Endometrium (tissue), 2 donors: ENCODE data around the gene TAC3.
"Not testable (repeated sequence)": the region's sequence is repeated elsewhere in the genome, so short reads cannot be mapped to it uniquely, and the experiment has no call there.

Experiments
- FAIRE-seq: peaks from 2 replicates; lab custom pipeline; 2012; peaks lifted over from hg19 to GRCh38; lab: Jason Lieb, UNC
- donor health status: control.
- donor health status: control.

TAC3 gene

DNA sequence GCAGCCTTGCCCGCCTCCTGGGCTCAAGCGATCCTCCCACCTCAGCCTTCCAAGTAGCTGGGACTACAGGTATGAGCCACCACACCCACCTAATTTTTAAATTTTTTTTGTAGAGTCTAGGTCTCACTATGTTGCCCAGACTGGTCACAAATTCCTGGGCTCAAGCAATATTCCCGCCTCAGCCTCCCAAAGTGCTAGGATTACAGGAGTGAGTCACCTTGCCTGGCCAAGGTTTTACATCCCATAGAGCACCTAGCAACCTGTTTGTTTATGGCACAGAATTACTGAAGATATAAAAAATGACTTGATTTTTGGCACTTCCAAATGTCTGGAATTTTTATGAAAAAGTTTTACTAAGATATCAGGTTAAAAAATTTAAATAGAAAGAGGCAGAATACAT lies 17.1 kb upstream of the TAC3 start:
- no peak for FAIRE-seq

GRCh38 chr12:57031789-57032188 lies 15.5 kb upstream of the TAC3 start:
- FAIRE-seq, result no peak

DNA sequence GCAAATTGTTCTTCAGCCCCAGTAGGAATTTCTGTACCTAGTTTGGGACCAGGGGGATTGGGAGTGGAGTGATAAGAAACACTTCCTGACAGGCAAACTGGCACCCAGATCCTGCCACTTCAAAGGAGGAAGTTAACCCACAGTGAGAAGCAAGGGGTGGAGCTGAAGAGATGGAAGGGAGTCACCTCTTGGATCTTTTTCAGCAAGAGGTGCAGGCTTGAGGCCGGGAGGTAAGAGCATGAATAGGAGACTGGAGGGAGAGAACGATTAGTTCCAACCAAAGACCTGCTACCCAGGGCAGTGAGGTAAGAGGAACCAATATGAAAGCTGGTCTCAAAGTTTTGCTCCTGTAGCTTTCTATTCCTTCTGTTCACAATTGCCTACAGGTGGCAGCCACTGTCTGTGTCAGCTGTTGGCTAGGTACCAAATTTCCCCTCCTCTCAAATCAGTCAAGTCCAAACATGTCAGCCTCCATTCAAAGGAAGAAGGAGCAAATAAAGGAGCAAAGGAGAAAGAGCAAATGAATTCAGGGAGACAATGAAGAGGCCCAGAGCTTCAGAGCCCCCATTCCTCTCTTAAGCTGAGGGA lies 14.9 kb upstream of the TAC3 start:
- FAIRE-seq, result no peak

GRCh38 chr12:57029457-57029856 lies 13.1 kb upstream of the TAC3 start:
- FAIRE-seq, result no peak

DNA sequence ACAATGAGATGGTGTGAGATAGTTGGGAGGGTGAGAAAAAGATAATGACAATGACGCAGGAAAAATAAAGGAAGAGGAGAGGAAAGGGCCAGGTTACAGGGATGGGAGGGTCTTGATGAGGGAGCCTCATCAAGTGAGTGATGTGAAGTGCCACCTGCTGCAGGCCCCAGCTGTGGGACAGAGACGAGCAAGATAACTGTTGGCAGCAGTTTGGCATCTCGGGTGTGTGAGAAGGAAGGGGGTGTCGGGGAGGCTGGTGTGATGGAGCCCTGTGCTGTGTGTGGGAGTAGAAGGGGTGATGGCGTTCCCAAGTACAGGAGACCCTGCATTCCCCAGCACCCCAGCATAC lies 11.4 kb upstream of the TAC3 start:
- no peak for FAIRE-seq

DNA sequence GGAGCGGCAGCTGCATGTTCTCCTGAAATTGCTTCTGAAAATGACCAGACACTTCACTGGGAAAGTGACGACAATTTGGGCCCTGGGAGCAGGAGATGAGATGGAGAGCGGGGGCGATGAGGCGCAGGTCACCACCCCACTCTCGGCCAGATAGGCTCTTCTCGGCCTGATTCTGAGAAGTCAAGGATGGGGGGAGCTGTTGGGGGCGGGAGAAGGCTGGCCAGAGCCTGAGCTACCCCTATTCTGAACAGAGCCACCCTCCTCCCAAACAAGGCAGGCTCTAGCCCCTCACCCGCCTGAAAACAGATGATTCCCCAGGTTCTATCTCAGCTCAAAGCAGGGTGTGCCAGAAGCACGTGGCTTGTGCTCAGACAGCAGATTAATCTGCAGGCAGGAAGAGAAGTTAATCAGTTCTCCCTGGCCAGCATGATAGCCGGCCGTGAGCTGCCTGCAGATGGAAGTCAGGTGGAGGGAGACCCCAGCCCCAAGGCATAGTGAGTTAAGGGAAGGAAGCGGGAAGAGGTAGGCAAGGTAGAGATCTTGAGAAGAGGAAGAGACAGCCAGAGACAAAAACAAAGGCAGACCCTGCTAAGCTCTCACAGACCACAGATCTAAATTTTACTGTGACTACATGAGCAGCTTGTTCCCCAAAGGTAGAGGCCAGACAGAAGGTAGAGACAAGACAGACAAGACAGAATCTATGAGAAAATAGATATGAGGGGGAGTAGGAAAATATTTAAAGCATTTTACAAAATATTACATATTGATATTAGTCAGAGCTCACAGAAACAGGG lies 10.9 kb upstream of the TAC3 start:
- FAIRE-seq, result no peak

DNA sequence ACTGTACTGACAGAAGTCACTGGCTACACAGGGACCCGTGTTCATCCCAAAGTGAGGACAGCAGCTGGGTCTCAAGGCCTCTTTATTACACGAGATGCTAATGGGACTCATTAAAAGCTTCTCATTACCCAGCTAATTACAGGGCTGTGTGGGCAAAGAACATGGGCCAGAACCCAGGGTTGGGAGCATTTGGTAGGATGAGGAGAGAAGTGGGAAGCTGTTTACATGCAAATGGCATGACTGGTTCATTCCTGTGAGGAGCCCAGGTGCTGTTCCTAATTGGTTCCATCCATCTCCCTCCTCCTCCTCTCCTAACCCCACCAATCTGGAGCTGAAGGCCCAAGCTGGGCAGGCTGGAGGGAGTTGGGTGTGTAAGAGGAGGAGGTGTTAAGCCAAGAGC lies 8.9 kb upstream of the TAC3 start:
- FAIRE-seq, result no peak

DNA sequence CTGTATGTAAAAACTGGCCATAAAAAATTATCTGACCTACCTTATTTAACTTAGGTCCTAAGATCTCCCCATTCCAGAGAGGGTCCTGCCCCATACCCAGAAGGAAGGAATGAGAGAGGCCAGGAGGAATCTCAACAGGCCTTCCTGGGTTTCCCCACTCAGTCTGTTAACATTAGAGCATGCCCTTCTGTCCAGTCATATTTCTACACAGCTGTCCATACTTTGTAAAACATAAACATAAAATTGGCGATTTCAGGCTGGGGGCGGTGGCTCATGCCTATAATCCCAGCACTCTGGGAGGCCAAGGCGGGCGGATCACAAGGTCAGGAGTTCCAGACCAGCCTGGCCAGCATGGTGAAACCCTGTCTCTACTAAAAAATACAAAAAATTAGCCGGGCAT lies 6.0 kb upstream of the TAC3 start:
- not testable (repeated sequence) for FAIRE-seq

GRCh38 chr12:57019983-57020719 lies 3.8 kb upstream of the TAC3 start:
- no peak for FAIRE-seq

- no peak for FAIRE-seq
Measured at GRCh38 chr12:57018906-57019305, 2.6 kb upstream of the TAC3 start.

DNA sequence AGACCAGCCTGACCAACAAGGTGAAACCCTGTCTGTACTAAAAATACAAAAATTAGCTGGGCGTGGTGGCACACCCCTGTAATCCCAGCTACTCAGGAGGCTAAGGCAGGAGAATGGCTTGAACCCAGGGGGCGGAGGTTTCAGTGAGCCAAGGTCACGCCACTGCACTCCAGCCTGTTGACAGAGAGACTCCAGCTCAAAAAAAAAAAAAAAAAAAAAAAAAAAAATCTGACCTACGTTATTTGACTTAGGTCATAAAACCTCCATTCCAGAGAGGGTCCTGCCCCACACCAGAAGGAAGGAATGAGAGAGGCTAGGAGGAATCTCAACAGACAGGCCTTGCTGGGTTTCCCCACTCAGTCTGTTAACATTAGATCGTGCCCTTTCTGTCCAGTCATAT lies 2.0 kb upstream of the TAC3 start:
- FAIRE-seq, result not testable (repeated sequence)

GRCh38 chr12:57012600-57013465 lies 3.5 kb downstream of the TAC3 start:
- no peak for FAIRE-seq

GRCh38 chr12:57011438-57012424 lies 4.6 kb downstream of the TAC3 start:
- no peak for FAIRE-seq

DNA sequence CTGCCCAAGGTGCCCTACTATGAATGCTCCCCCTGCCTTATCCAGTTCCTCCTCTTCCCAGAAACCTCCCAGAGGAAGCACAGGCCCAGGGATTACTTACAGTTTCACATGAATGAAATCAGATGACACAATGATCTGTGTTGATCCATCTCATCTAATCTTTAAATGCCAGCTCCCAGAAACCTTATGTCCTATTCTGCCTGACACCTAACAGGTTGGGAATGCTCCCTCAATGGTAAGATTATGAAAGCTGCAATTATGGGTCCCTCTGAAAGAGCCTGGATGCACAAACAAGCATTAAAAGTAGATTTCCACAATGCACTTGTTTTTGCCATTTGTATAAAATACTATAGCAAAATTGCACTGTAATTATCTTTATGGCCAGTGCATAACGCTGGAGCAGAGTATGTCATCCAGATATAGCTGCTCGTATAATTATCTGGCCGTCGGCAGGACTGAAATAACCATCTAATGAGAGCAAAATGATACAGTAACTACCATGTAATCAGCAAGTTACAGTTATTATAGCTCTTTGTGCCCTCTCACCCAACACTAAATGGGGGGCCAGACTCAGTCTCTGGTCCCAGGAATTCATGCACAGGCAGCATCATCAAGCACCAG lies 5.6 kb downstream of the TAC3 start:
- FAIRE-seq, result no peak

DNA sequence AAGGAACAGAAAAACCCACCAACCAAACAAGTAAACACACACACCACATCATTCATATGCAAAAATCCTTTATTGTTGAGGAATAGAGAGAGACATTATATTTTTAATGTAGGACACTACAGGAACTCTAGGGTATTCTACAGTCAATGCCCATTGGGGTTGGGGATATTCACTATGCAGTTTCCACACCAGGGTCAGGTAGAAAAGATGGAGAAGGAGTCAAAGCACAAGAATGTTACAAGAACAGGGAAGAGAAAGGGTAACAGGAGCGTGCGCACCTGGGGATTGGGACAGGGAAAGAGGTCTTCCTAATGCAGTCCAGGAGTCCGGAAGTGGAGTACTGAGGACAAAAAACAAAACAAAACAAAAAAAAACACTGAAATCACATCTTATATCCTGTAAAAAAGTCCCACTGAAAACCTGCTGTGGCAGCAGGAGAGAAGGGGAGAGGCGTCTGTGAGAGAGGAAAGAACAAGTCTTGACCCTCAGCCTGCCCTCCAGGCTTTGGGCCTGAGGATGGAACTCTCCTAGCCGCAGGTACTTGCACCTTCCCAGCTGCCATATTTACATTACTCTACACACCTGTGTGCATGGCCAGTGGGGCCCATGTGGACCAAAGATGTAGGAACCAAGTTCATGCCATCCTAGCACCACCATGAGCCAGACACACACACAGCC lies 6.2 kb downstream of the TAC3 start:
- FAIRE-seq, result no peak

GRCh38 chr12:57008178-57008577 lies 8.2 kb downstream of the TAC3 start:
- FAIRE-seq, result no peak

- no peak for FAIRE-seq
Measured at GRCh38 chr12:57006809-57007475, 9.4 kb downstream of the TAC3 start.

DNA sequence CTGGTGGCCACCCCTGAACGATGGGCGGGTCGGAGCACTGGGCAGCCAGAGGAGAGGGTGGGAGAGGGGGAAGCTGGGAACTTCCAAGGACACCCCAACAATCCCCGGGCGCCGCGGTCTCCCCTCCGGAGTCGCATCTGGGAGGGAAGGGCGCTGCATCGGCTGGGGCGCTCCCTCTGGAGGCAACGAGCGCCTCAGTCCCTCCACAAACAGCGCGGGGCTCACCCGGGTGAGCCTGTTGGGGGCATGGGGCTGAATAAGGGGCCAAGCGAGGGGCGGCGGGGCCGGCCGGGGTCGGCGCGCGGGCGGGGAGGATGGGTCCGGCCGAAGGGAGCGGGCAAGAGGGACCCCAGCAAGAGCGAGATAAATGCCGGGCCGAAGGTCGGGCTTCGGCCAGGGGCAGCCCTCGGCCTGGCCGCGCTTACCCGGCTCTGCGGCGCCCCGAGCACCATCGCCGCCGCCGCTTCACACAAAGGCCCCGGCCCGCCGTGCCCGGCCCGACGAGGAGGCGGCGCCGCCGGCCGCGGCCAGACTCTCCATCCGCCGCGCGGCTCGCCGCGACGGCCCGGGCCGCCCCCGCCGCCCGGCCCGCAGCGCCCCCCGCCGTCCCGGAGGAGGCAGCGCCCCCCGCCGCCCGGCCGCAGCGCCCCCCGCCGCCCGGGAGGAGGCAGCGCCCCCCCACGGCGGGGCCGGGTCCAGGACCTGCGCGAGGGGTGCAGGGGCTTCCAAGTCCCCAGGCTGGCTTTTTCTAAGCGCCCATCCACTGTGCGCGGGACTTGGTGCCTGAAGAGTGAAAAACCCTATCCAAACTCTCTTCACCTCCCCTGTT lies 10.1 kb downstream of the TAC3 start, which contains the start of gene ZBTB39:
TSS of gene ZBTB39 (minus strand) at position 567 of the 829 bp plus-strand sequence. CDS start 1,629 bp downstream, outside the sequence.
- FAIRE-seq, result no peak
